Erythroblast (primary cell): ENCODE measurements around the gene SMAD1.

Source experiments
- DNase-seq, 2 experiments: peaks; one replicate each; lab custom pipeline; 2025; lab: John Stamatoyannopoulos, UW
- GATA1 ChIP-seq: IDR thresholded peaks from 2 replicates; pipeline ENCODE4 v1.6.1; 2011; ENCODE audit warnings: low read depth, mild to moderate bottlenecking, control low read depth, low read length, moderate library complexity
- POLR2A ChIP-seq: IDR thresholded peaks from 2 replicates; pipeline ENCODE4 v1.6.1; 2011; ENCODE audit warnings: mild to moderate bottlenecking, low read length

SMAD1 gene

GRCh38 chr4:145482209-145483037 lies 770 bp downstream of the SMAD1 start:
- TF ChIP-seq GATA1 (no peak), POLR2A (no peak)
- peak; percentile 64 to 70 for DNase-seq

GRCh38 chr4:145483514-145483913 lies 1.9 kb downstream of the SMAD1 start:
- DNase-seq, result no peak
- no peak for TF ChIP-seq GATA1
- TF ChIP-seq POLR2A, result no peak

- TF ChIP-seq GATA1, result no peak
- no peak for TF ChIP-seq POLR2A
- no peak for DNase-seq
Observed at GRCh38 chr4:145484225-145484846, 2.7 kb downstream of the SMAD1 start.

GRCh38 chr4:145485120-145485519 lies 3.5 kb downstream of the SMAD1 start:
- DNase-seq, result no peak
- TF ChIP-seq POLR2A, result no peak
- no peak for TF ChIP-seq GATA1

- no peak for TF ChIP-seq POLR2A
- TF ChIP-seq GATA1, result no peak
- DNase-seq, result no peak
Observed at GRCh38 chr4:145486603-145487002, 5.0 kb downstream of the SMAD1 start.

GRCh38 chr4:145487631-145488030 lies 6.0 kb downstream of the SMAD1 start:
- no peak for TF ChIP-seq GATA1
- TF ChIP-seq POLR2A, result no peak
- DNase-seq, result no peak

GRCh38 chr4:145488310-145488709 lies 6.7 kb downstream of the SMAD1 start:
- DNase-seq, result no peak
- TF ChIP-seq POLR2A, result no peak
- TF ChIP-seq GATA1, result no peak

GRCh38 chr4:145489556-145489955 lies 7.9 kb downstream of the SMAD1 start:
- DNase-seq, result peak in 1 of 2 experiments; percentile 19
- no peak for TF ChIP-seq POLR2A
- TF ChIP-seq GATA1, result no peak

- no peak for TF ChIP-seq GATA1
- no peak for TF ChIP-seq POLR2A
- peak; percentile 7 to 49 for DNase-seq
Observed at GRCh38 chr4:145490361-145490760, 8.7 kb downstream of the SMAD1 start.

- no peak for DNase-seq
- TF ChIP-seq POLR2A (no peak), GATA1 (no peak)
Observed at GRCh38 chr4:145490796-145491195, 9.1 kb downstream of the SMAD1 start.

GRCh38 chr4:145492376-145492775 lies 10.7 kb downstream of the SMAD1 start:
- DNase-seq, result no peak
- TF ChIP-seq GATA1, result no peak
- no peak for TF ChIP-seq POLR2A

- no peak for TF ChIP-seq POLR2A
- TF ChIP-seq GATA1, result no peak
- no peak for DNase-seq
Observed at GRCh38 chr4:145493166-145493565, 11.5 kb downstream of the SMAD1 start.

GRCh38 chr4:145494666-145495270 lies 13.1 kb downstream of the SMAD1 start:
- peak; percentile 15 to 43 for DNase-seq
- TF ChIP-seq POLR2A, result no peak
- no peak for TF ChIP-seq GATA1

- TF ChIP-seq GATA1, result no peak
- TF ChIP-seq POLR2A, result no peak
- no peak for DNase-seq
Observed at GRCh38 chr4:145496292-145496691, 14.6 kb downstream of the SMAD1 start.
